Ishikawa (cell line): ENCODE results near the gene ING5.

Experiments
- CEBPB ChIP-seq: IDR thresholded peaks from 2 replicates; pipeline ENCODE4 v1.6.1; 2012
- EP300 ChIP-seq: IDR thresholded peaks from 2 replicates; pipeline ENCODE4 v1.6.1; 2012; ENCODE audit warnings: borderline replicate concordance
- FOXM1 ChIP-seq: IDR thresholded peaks from 2 replicates; pipeline ENCODE4 v1.6.1; 2012; ENCODE audit warnings: low read depth, borderline replicate concordance
- RAD21 ChIP-seq: IDR thresholded peaks from 2 replicates; pipeline ENCODE4 v1.6.1; 2012; ENCODE audit warnings: low read depth
- TAF1 ChIP-seq: IDR thresholded peaks from 2 replicates; pipeline ENCODE4 v1.6.1; 2012; ENCODE audit warnings: low read depth, mild to moderate bottlenecking
- TCF12 ChIP-seq: IDR thresholded peaks from 2 replicates; pipeline ENCODE4 v1.6.1; 2012; ENCODE audit warnings: low read depth
- USF1 ChIP-seq: IDR thresholded peaks from 2 replicates; pipeline ENCODE4 v1.6.1; 2012
- ZBTB7A ChIP-seq: IDR thresholded peaks from 2 replicates; pipeline ENCODE4 v1.6.1; 2012; ENCODE audit warnings: low read depth
- TF ChIP-seq, protein P1 (sequence below): IDR thresholded peaks from 2 replicates; pipeline ENCODE4 v1.6.1; 2012; ENCODE audit warnings: low read depth, mild to moderate bottlenecking
- TF ChIP-seq, protein P2 (sequence below): IDR thresholded peaks from 2 replicates; pipeline ENCODE4 v1.6.1; 2012

DNA sequence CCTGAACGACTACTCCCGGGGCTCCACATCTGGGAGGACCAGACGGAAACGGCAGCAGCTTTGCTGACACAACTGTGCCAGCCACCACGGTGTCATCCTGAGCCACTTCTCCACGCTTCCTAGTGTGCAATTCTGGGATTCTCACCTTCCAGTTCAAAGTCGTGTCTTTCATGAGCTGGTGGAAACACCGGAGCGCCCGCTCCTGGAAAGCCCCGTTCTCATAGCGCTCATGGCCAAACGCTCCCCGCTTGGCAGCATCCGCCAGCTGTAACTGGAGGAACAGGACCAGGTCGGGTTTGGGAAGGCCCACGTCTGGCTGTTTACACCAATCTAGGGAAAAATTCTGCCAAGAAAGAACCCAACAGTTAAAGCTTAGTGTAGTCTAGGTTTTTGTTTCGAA lies 23.5 kb upstream of the ING5 start:
- TF ChIP-seq TCF12: no peak
- TF ChIP-seq EP300: no peak
- TF ChIP-seq, protein P1, sequence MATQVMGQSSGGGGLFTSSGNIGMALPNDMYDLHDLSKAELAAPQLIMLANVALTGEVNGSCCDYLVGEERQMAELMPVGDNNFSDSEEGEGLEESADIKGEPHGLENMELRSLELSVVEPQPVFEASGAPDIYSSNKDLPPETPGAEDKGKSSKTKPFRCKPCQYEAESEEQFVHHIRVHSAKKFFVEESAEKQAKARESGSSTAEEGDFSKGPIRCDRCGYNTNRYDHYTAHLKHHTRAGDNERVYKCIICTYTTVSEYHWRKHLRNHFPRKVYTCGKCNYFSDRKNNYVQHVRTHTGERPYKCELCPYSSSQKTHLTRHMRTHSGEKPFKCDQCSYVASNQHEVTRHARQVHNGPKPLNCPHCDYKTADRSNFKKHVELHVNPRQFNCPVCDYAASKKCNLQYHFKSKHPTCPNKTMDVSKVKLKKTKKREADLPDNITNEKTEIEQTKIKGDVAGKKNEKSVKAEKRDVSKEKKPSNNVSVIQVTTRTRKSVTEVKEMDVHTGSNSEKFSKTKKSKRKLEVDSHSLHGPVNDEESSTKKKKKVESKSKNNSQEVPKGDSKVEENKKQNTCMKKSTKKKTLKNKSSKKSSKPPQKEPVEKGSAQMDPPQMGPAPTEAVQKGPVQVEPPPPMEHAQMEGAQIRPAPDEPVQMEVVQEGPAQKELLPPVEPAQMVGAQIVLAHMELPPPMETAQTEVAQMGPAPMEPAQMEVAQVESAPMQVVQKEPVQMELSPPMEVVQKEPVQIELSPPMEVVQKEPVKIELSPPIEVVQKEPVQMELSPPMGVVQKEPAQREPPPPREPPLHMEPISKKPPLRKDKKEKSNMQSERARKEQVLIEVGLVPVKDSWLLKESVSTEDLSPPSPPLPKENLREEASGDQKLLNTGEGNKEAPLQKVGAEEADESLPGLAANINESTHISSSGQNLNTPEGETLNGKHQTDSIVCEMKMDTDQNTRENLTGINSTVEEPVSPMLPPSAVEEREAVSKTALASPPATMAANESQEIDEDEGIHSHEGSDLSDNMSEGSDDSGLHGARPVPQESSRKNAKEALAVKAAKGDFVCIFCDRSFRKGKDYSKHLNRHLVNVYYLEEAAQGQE: no peak
- no peak for TF ChIP-seq RAD21
- no peak for TF ChIP-seq FOXM1
- TF ChIP-seq ZBTB7A: no peak
- TF ChIP-seq TAF1: no peak
- TF ChIP-seq, protein P2, sequence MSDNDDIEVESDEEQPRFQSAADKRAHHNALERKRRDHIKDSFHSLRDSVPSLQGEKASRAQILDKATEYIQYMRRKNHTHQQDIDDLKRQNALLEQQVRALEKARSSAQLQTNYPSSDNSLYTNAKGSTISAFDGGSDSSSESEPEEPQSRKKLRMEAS: no peak
- no peak for TF ChIP-seq USF1
- TF ChIP-seq CEBPB: no peak
